Neural cell (in vitro differentiated cells): Measurements from ENCODE around the gene RDH8. TPM values are rescaled to one million over a fixed set of nuclear protein-coding genes. Genes with fewer than 3 reads are reported as not detected.

Source experiments
- H2AFZ ChIP-seq: fragments of 200-600, 300-800 bp; sonication (generic), shearing (Covaris generic); 2 replicates; pipeline ENCODE4 v1.6.0; 2014; ENCODE audit warnings: low read depth, mild to moderate bottlenecking, antibody characterized with exemption, low read length, moderate library complexity
- H3F3A ChIP-seq: fragments of 200-600 bp; shearing (Covaris generic); 2 replicates; pipeline ENCODE4 v1.6.1; 2016; ENCODE audit warnings: mild to moderate bottlenecking, moderate library complexity, mixed read lengths, antibody characterized with exemption, low read length; ENCODE audit not compliant: insufficient read depth, poor library complexity, severe bottlenecking
- H3K27ac ChIP-seq: fragments of 200-600, 300-800 bp; sonication (generic), shearing (Covaris generic); 2 replicates; pipeline ENCODE4 v1.5.1; 2014; ENCODE audit warnings: mild to moderate bottlenecking, low read length, moderate library complexity
- H3K27me3 ChIP-seq: fragments of 300-800, 200-600 bp; sonication (generic), shearing (Covaris generic); 2 replicates; pipeline ENCODE4 v1.6.0; 2014; ENCODE audit warnings: mild to moderate bottlenecking, low read depth, low read length, moderate library complexity; ENCODE audit not compliant: insufficient read depth
- H3K36me3 ChIP-seq: fragments of 300-800, 200-600 bp; sonication (generic), shearing (Covaris generic); 2 replicates; pipeline ENCODE4 v1.5.1; 2014; ENCODE audit warnings: mild to moderate bottlenecking, antibody characterized with exemption, low read length, moderate library complexity; ENCODE audit not compliant: insufficient read depth
- H3K4me2 ChIP-seq: fragments of 300-800, 200-600 bp; sonication (generic), shearing (Covaris generic); 2 replicates; pipeline ENCODE4 v1.6.0; 2014; ENCODE audit warnings: mild to moderate bottlenecking, low read length
- H3K4me3 ChIP-seq: fragments of 300-800, 200-600 bp; sonication (generic), shearing (Covaris generic); 2 replicates; pipeline ENCODE4 v1.5.1; 2014; ENCODE audit warnings: mild to moderate bottlenecking, low read length, moderate library complexity
- H3K79me2 ChIP-seq: fragments of 200-600 bp; shearing (Covaris generic); replicated peaks from 2 replicates; pipeline ENCODE4 v1.6.0; 2014; ENCODE audit warnings: mild to moderate bottlenecking, low read length, moderate library complexity; ENCODE audit not compliant: insufficient read depth
- H3K9ac ChIP-seq: fragments of 300-800, 200-600 bp; sonication (generic), shearing (Covaris generic); 2 replicates; pipeline ENCODE4 v1.6.1; 2016; ENCODE audit warnings: mild to moderate bottlenecking, low read length, mixed read lengths
- H3K9me2 ChIP-seq: fragments of 200-600 bp; shearing (Covaris generic); 2 replicates; pipeline ENCODE4 v1.6.1; 2016; ENCODE audit warnings: mild to moderate bottlenecking, low read length, mixed read lengths; ENCODE audit not compliant: insufficient read depth
- H3K9me3 ChIP-seq: fragments of 200-600, 300-800 bp; sonication (generic), shearing (Covaris generic); 2 replicates; pipeline ENCODE4 v1.6.1; 2016; ENCODE audit warnings: mild to moderate bottlenecking, mixed run types, low read length, moderate library complexity, mixed read lengths
- H4K20me1 ChIP-seq: fragments of 200-600 bp; shearing (Covaris generic); 2 replicates; pipeline ENCODE4 v1.6.1; 2016; ENCODE audit warnings: mild to moderate bottlenecking, mixed run types; ENCODE audit not compliant: insufficient read depth
- EP300 ChIP-seq: fragments of 450-650 bp; conservative IDR thresholded peaks from 2 replicates; pipeline ENCODE4 v1.6.1; 2014; ENCODE audit warnings: antibody characterized with exemption, mild to moderate bottlenecking, moderate library complexity; ENCODE audit not compliant: poor library complexity, severe bottlenecking
- EZH2 ChIP-seq: fragments of 200-600, 300-800 bp; shearing (Covaris generic), sonication (generic); IDR thresholded peaks from 2 replicates; pipeline ENCODE4 v1.6.1; 2014; ENCODE audit warnings: antibody characterized with exemption, low read length, borderline replicate concordance, mild to moderate bottlenecking; ENCODE audit not compliant: insufficient read depth, poor library complexity, severe bottlenecking
- MXI1 ChIP-seq: fragments of 450-650 bp; conservative IDR thresholded peaks from 2 replicates; pipeline ENCODE4 v1.6.1; 2014; ENCODE audit warnings: antibody characterized with exemption, mild to moderate bottlenecking; ENCODE audit not compliant: poor library complexity, severe bottlenecking
- POLR2AphosphoS5 ChIP-seq: IDR thresholded peaks from 2 replicates; pipeline ENCODE4 v1.6.1; 2012
- RAD21 ChIP-seq: fragments of 450-650 bp; conservative IDR thresholded peaks from 2 replicates; pipeline ENCODE4 v1.6.1; 2014; ENCODE audit warnings: antibody characterized with exemption, mild to moderate bottlenecking, moderate library complexity
- SMC3 ChIP-seq: fragments of 450-650 bp; conservative IDR thresholded peaks from 2 replicates; pipeline ENCODE4 v1.6.1; 2014; ENCODE audit warnings: antibody characterized with exemption, mild to moderate bottlenecking, moderate library complexity; ENCODE audit not compliant: poor library complexity
- TAF1 ChIP-seq: IDR thresholded peaks from 2 replicates; pipeline ENCODE4 v1.6.1; 2012; ENCODE audit warnings: low read depth
- polyA plus RNA-seq: library from polyadenylated mRNA; depleted of rRNA; stranded (reverse); fragments of >200 nt; gene quantifications from 2 replicates; pipeline ENCODE4 v1.2.3, GENCODE V29; 2014
- TF ChIP-seq, protein P1 (sequence below): fragments of 450-650 bp; IDR thresholded peaks from 2 replicates; pipeline ENCODE4 v1.5.1; 2014; ENCODE audit warnings: antibody characterized with exemption, mild to moderate bottlenecking, moderate library complexity; ENCODE audit not compliant: poor library complexity, severe bottlenecking
- TF ChIP-seq, protein P2 (sequence below): IDR thresholded peaks from 2 replicates; pipeline ENCODE4 v1.6.1; 2012; ENCODE audit warnings: borderline replicate concordance

Gene RDH8
- polyA plus RNA-seq, 1 donor from 2014 or later, result not detected

DNA sequence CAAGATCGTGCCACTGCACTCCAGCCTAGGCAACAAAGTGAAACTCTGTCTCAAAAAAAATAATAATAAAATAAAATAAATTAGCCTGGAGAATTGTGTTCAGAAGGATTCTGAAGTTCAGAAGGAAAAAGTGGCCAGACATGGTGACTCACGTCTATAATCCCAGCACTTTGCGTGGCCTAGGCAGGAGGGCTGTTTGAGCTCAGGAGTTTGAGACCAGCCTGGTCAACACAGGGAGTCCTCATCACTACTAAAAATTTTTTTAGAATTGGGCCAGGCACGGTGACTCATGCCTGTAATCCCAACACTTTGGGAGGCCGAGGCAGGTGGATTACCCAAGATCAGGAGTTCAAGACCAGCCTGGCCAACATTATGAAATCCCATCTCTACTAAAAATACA lies 6.0 kb downstream of the RDH8 start (continued):
- TF ChIP-seq RAD21 (no peak), POLR2AphosphoS5 (no peak), EP300 (no peak)

DNA sequence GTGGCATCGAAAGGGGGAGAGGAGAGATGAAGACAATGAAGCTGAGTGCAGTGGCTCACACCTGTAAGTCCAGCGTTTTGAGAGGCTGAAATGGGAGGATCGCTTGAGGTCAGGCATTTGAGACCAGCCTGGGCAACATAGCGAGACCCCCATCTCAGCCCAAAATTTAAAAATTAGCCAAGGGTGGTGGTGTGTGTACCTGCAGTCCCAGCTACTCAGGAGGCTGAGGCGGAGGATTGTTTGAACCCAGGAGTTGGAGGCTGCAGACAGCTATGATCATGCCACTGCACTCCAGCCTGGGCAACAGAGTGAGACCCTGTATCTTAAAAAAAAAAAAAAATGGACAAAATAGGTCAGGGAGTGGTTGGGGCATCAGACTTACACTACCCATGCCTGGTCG lies 7.6 kb downstream of the RDH8 start:
- H3K36me3 ChIP-seq, result no peaks in the 10 kb centered on the region
- no peaks in the 10 kb centered on the region for H4K20me1 ChIP-seq
- no peaks in the 10 kb centered on the region for H3K9me2 ChIP-seq
- H3K4me2 ChIP-seq, result no peak overlapping the region
- no peaks in the 10 kb centered on the region for H3K27me3 ChIP-seq
- TF ChIP-seq, protein P1, sequence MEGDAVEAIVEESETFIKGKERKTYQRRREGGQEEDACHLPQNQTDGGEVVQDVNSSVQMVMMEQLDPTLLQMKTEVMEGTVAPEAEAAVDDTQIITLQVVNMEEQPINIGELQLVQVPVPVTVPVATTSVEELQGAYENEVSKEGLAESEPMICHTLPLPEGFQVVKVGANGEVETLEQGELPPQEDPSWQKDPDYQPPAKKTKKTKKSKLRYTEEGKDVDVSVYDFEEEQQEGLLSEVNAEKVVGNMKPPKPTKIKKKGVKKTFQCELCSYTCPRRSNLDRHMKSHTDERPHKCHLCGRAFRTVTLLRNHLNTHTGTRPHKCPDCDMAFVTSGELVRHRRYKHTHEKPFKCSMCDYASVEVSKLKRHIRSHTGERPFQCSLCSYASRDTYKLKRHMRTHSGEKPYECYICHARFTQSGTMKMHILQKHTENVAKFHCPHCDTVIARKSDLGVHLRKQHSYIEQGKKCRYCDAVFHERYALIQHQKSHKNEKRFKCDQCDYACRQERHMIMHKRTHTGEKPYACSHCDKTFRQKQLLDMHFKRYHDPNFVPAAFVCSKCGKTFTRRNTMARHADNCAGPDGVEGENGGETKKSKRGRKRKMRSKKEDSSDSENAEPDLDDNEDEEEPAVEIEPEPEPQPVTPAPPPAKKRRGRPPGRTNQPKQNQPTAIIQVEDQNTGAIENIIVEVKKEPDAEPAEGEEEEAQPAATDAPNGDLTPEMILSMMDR, result no peak
- TF ChIP-seq MXI1 (no peak), SMC3 (no peak), POLR2AphosphoS5 (no peak), RAD21 (no peak), EZH2 (no peak), TAF1 (no peak)
- TF ChIP-seq, protein P2, sequence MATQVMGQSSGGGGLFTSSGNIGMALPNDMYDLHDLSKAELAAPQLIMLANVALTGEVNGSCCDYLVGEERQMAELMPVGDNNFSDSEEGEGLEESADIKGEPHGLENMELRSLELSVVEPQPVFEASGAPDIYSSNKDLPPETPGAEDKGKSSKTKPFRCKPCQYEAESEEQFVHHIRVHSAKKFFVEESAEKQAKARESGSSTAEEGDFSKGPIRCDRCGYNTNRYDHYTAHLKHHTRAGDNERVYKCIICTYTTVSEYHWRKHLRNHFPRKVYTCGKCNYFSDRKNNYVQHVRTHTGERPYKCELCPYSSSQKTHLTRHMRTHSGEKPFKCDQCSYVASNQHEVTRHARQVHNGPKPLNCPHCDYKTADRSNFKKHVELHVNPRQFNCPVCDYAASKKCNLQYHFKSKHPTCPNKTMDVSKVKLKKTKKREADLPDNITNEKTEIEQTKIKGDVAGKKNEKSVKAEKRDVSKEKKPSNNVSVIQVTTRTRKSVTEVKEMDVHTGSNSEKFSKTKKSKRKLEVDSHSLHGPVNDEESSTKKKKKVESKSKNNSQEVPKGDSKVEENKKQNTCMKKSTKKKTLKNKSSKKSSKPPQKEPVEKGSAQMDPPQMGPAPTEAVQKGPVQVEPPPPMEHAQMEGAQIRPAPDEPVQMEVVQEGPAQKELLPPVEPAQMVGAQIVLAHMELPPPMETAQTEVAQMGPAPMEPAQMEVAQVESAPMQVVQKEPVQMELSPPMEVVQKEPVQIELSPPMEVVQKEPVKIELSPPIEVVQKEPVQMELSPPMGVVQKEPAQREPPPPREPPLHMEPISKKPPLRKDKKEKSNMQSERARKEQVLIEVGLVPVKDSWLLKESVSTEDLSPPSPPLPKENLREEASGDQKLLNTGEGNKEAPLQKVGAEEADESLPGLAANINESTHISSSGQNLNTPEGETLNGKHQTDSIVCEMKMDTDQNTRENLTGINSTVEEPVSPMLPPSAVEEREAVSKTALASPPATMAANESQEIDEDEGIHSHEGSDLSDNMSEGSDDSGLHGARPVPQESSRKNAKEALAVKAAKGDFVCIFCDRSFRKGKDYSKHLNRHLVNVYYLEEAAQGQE, result no peak
- no peak overlapping the region for H3K27ac ChIP-seq
- H2AFZ ChIP-seq, result no peak overlapping the region
- H3K9ac ChIP-seq, result no peak overlapping the region
- no peaks in the 10 kb centered on the region for H3K9me3 ChIP-seq
- H3K79me2 ChIP-seq, result no peaks in the 10 kb centered on the region
- H3F3A ChIP-seq, result no peaks in the 10 kb centered on the region
- H3K4me3 ChIP-seq, result no peak overlapping the region

DNA sequence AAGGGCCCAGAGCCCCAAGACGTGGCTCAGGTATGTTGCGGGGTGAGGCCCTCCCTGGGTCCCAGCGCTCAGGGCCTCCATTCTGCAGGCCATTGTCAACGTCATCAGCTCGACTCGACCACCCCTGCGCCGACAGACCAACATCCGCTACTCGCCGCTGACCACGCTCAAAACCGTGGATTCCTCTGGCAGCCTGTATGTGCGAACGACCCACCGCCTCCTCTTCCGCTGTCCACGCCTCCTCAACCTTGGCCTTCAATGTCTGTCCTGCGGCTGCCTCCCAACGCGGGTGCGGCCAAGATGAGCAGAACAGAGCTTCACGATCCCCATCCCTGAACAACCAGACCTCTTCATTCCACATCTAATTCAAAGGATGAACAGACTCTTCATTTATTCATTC lies 8.2 kb downstream of the RDH8 start:
- H3F3A ChIP-seq, result no peaks in the 10 kb centered on the region
- H3K9me2 ChIP-seq, result no peaks in the 10 kb centered on the region
- H3K79me2 ChIP-seq, result no peaks in the 10 kb centered on the region
- no peaks in the 10 kb centered on the region for H3K27me3 ChIP-seq
- H3K27ac ChIP-seq, result no peak overlapping the region
- H3K9ac ChIP-seq, result no peak overlapping the region
- TF ChIP-seq POLR2AphosphoS5, result no peak
- TF ChIP-seq EZH2, result no peak
- TF ChIP-seq, protein P1, result no peak
- no peak for TF ChIP-seq RAD21
- TF ChIP-seq TAF1, result no peak
- no peak for TF ChIP-seq MXI1
- no peak for TF ChIP-seq SMC3
- TF ChIP-seq EP300, result no peak
- TF ChIP-seq, protein P2, result no peak
- H3K4me3 ChIP-seq, result no peak overlapping the region
- H3K9me3 ChIP-seq, result no peaks in the 10 kb centered on the region
- H3K4me2 ChIP-seq, result no peak overlapping the region
- H4K20me1 ChIP-seq, result no peaks in the 10 kb centered on the region
- no peaks in the 10 kb centered on the region for H3K36me3 ChIP-seq
- no peak overlapping the region for H2AFZ ChIP-seq
